Measurements from ENCODE around the gene CHN2.

DNA sequence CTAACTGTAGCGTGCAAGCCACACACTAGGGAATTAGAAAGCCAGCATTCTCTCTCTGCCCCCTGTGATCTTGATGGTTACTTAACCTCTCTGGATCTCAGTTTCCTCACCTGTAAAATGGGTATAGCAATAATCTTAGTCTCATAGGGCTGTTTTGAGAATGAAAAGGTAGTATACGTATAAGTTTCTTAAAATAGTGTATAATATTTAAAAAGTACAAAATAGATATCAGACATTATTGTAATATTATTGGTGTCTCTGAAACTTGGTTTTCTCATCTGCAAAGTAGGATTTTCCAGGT lies 80.4 kb downstream of the CHN2 start:
- TF ChIP-seq, protein P1, sequence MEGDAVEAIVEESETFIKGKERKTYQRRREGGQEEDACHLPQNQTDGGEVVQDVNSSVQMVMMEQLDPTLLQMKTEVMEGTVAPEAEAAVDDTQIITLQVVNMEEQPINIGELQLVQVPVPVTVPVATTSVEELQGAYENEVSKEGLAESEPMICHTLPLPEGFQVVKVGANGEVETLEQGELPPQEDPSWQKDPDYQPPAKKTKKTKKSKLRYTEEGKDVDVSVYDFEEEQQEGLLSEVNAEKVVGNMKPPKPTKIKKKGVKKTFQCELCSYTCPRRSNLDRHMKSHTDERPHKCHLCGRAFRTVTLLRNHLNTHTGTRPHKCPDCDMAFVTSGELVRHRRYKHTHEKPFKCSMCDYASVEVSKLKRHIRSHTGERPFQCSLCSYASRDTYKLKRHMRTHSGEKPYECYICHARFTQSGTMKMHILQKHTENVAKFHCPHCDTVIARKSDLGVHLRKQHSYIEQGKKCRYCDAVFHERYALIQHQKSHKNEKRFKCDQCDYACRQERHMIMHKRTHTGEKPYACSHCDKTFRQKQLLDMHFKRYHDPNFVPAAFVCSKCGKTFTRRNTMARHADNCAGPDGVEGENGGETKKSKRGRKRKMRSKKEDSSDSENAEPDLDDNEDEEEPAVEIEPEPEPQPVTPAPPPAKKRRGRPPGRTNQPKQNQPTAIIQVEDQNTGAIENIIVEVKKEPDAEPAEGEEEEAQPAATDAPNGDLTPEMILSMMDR (IDR thresholded peaks at IDR 0.05), result no peak
- TF ChIP-seq TCF7L2 (IDR thresholded peaks at IDR 0.05; ENCODE audit: low read depth, low read length), result no peak

Data from Panc1 (cell line).